Colon (tissue), 2 donors: ENCODE results near the gene LANCL1.

Source experiments
- FAIRE-seq: peaks from 2 replicates; lab custom pipeline; 2012; peaks lifted over from hg19 to GRCh38; lab: Jason Lieb, UNC
- donor health status: control.
- donor health status: control.

LANCL1 gene

GRCh38 chr2:210389856-210390255 is 86.7 kb downstream of the LANCL1 start:
- FAIRE-seq: no peak

- FAIRE-seq: no peak
Observed at GRCh38 chr2:210388148-210388547, 88.4 kb downstream of the LANCL1 start.

- FAIRE-seq: no peak
Observed at GRCh38 chr2:210387074-210387473, 89.5 kb downstream of the LANCL1 start.
